Ishikawa (cell line): ENCODE measurements around the gene CCNJL.

Experiments
- CEBPB ChIP-seq: IDR thresholded peaks from 2 replicates; pipeline ENCODE4 v1.6.1; 2012
- CREB1 ChIP-seq: IDR thresholded peaks from 2 replicates; pipeline ENCODE4 v1.6.1; 2012; ENCODE audit warnings: low read depth
- EGR1 ChIP-seq: IDR thresholded peaks from 2 replicates; pipeline ENCODE4 v1.6.1; 2012
- EP300 ChIP-seq: IDR thresholded peaks from 2 replicates; pipeline ENCODE4 v1.6.1; 2012; ENCODE audit warnings: borderline replicate concordance
- FOXM1 ChIP-seq: IDR thresholded peaks from 2 replicates; pipeline ENCODE4 v1.6.1; 2012; ENCODE audit warnings: low read depth, borderline replicate concordance
- NFIC ChIP-seq: IDR thresholded peaks from 2 replicates; pipeline ENCODE4 v1.6.1; 2012
- RAD21 ChIP-seq: IDR thresholded peaks from 2 replicates; pipeline ENCODE4 v1.6.1; 2012; ENCODE audit warnings: low read depth
- TAF1 ChIP-seq: IDR thresholded peaks from 2 replicates; pipeline ENCODE4 v1.6.1; 2012; ENCODE audit warnings: low read depth, mild to moderate bottlenecking
- TCF12 ChIP-seq: IDR thresholded peaks from 2 replicates; pipeline ENCODE4 v1.6.1; 2012; ENCODE audit warnings: low read depth
- TEAD4 ChIP-seq: IDR thresholded peaks from 2 replicates; pipeline ENCODE4 v1.6.1; 2012
- YY1 ChIP-seq: IDR thresholded peaks from 2 replicates; pipeline ENCODE4 v1.6.1; 2012; ENCODE audit warnings: low read depth
- ZBTB7A ChIP-seq: IDR thresholded peaks from 2 replicates; pipeline ENCODE4 v1.6.1; 2012; ENCODE audit warnings: low read depth
- TF ChIP-seq, protein P1 (sequence below): IDR thresholded peaks from 2 replicates; pipeline ENCODE4 v1.6.1; 2012; ENCODE audit warnings: low read depth, mild to moderate bottlenecking
- TF ChIP-seq, protein P2 (sequence below): IDR thresholded peaks from 2 replicates; pipeline ENCODE4 v1.6.1; 2012
- TF ChIP-seq, protein P3 (sequence below): IDR thresholded peaks from 2 replicates; pipeline ENCODE4 v1.6.1; 2012

The CCNJL gene

DNA sequence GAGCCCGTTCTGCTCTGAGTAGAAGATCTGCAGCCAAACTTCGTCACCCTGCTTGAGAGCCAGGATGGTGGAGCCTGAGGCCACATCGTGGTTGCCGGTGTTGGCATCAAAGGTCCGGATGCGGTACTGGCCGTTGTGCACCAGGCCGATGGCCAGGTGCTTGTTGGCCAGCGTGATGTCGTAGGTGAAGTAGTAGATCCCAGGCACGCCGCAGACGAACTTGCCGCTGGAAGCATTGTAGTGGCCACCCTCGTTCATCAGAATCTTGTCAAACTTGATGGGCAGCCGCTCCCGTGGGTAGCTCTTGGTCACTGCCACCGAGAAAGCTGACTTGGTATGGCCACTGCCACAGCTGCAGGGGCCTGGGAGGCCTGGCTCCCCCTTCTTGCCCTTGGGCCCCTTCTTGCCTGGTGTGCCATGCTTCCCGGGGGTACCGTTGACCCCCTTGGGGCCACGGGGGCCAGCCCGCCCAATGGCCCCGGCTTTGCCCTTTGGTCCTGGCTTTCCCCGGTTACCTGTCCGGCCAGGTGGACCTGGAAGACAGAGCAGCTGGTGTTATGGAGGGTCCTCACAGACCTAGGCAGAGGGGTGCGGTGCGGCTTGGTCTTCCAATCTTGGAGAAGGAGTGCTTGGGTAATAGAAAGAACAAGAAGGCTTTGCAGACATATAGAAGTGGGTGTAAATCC is 37.0 kb upstream of the CCNJL start:
- TF ChIP-seq TAF1 (no peak), FOXM1 (no peak), TEAD4 (no peak), EGR1 (no peak), YY1 (no peak)
- TF ChIP-seq, protein P1, sequence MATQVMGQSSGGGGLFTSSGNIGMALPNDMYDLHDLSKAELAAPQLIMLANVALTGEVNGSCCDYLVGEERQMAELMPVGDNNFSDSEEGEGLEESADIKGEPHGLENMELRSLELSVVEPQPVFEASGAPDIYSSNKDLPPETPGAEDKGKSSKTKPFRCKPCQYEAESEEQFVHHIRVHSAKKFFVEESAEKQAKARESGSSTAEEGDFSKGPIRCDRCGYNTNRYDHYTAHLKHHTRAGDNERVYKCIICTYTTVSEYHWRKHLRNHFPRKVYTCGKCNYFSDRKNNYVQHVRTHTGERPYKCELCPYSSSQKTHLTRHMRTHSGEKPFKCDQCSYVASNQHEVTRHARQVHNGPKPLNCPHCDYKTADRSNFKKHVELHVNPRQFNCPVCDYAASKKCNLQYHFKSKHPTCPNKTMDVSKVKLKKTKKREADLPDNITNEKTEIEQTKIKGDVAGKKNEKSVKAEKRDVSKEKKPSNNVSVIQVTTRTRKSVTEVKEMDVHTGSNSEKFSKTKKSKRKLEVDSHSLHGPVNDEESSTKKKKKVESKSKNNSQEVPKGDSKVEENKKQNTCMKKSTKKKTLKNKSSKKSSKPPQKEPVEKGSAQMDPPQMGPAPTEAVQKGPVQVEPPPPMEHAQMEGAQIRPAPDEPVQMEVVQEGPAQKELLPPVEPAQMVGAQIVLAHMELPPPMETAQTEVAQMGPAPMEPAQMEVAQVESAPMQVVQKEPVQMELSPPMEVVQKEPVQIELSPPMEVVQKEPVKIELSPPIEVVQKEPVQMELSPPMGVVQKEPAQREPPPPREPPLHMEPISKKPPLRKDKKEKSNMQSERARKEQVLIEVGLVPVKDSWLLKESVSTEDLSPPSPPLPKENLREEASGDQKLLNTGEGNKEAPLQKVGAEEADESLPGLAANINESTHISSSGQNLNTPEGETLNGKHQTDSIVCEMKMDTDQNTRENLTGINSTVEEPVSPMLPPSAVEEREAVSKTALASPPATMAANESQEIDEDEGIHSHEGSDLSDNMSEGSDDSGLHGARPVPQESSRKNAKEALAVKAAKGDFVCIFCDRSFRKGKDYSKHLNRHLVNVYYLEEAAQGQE = no peak

DNA sequence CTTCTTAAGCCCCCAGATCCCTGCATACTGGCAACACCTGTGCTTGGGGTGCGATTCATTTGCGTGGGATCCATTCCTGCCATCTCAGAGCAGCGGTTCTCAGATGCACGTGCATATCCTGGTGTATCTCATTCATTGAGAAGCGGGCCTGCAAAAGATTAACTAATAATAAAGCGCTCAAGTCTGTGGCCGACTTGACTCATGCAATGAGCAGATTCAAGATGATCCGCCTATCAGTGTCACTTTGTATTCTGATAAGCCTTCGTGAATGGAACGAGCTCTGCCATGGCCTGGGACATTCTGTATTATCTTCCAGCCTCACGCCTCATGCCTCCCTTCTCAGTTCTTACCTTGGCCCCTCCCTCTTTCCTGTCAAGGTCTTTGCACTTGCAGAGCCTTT is 35.7 kb upstream of the CCNJL start:
- TF ChIP-seq CREB1 = no peak
- TF ChIP-seq TAF1 = no peak
- no peak for TF ChIP-seq FOXM1
- no peak for TF ChIP-seq YY1

DNA sequence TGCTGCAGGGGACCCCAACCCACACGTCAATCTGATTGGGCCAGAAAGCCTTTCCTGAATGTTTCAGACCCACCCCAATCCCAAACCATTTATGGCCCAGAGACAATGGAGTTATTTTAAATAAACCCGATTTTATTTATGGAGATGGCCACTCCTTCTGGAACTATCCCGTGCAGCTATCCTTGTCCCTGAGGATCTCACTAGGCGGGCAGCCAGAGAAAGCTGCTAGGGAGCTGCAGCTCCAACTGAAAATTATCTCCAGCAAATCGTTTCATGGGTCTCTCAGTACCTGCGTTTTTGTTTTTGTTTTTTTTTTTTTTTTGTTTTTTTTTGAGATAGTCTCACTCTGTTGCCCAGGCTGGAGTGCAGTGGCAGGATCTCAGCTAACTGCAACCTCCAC is 35.1 kb upstream of the CCNJL start:
- TF ChIP-seq FOXM1 (no peak), CEBPB (no peak), NFIC (no peak), ZBTB7A (no peak), EGR1 (no peak), CREB1 (no peak), RAD21 (no peak), EP300 (no peak), TAF1 (no peak), YY1 (no peak), TEAD4 (no peak), TCF12 (no peak)
- TF ChIP-seq, protein P1 = no peak
- TF ChIP-seq, protein P2, sequence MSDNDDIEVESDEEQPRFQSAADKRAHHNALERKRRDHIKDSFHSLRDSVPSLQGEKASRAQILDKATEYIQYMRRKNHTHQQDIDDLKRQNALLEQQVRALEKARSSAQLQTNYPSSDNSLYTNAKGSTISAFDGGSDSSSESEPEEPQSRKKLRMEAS = no peak
- TF ChIP-seq, protein P3, sequence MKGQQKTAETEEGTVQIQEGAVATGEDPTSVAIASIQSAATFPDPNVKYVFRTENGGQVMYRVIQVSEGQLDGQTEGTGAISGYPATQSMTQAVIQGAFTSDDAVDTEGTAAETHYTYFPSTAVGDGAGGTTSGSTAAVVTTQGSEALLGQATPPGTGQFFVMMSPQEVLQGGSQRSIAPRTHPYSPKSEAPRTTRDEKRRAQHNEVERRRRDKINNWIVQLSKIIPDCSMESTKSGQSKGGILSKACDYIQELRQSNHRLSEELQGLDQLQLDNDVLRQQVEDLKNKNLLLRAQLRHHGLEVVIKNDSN = no peak

DNA sequence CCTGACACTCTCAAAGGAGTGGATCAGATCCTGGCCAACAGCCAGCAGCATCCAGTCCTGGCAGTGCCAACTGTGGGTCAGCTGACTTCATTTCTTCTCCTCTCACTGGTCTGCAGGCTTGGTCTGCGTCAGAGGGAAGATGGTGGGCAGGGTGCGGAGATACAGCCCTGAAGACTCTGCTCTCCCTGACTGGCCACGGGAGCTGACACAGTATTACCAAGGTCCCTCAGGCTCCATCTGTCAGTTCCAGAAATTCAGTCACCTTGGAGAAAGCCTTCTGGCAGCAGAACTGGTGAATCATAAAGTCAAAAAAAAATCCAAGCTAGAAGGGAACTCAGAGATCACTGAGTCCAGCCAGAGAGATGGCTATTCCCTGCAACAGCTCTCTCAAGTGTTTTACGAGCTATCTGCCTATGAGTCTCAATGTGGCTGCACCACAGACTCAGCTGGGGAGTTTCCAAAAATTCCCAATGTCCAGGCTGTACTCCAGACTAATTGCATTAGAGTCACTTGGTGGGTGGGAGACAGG is 30.1 kb upstream of the CCNJL start:
- TF ChIP-seq TAF1 (no peak), YY1 (no peak), EGR1 (no peak), CREB1 (no peak), CEBPB (no peak), NFIC (no peak), TEAD4 (no peak), TCF12 (no peak), FOXM1 (no peak), RAD21 (no peak), ZBTB7A (no peak)
- TF ChIP-seq, protein P1 = no peak
- TF ChIP-seq, protein P2 = no peak
- TF ChIP-seq, protein P3 = no peak
